ENCODE measurements around the gene ACER2. TPM values are rescaled to one million over a fixed set of nuclear protein-coding genes. Genes with fewer than 3 reads are reported as not detected.

The ACER2 gene
- total RNA-seq, 1 donor = 2.2 TPM

DNA sequence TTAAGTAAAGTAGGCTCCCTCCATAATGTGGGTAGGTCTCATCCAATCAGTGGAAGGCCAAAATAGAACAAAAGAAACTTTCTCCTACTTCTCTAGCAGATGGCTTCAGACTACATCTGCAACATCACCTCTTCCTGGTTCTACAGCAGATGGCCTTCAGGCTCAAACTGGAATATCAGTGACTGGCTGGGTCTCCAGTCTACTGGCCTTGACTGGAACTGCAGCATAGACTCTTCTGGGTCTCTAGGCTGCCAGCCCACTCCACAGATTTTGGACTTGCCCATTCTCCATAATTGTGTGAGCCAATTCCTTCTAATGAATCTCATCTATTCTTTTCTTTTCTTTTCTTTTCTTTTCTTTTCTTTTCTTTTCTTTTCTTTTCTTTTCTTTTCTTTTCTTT, 64.8 kb downstream of the ACER2 start:
- Histone ChIP-seq H4K20me1 (ENCODE audit: insufficient read depth, low read length) (no peaks in the 10 kb centered on the region), H3K9me3 (ENCODE audit: low read depth, low read length) (no peaks in the 10 kb centered on the region), H3K36me3 (ENCODE audit: insufficient read depth, low read length) (no peaks in the 10 kb centered on the region), H3K79me2 (ENCODE audit: insufficient read depth, low read length) (no peaks in the 10 kb centered on the region), H2AFZ (ENCODE audit: low read length) (no peak overlapping the region), H3K4me3 (ENCODE audit: insufficient read depth, low read length) (no peak overlapping the region), H3K4me1 (ENCODE audit: insufficient read depth, low read length) (peaks cover 8% of the 10 kb centered on the region), H3K27ac (ENCODE audit: low read depth, low read length) (no peak overlapping the region), H3K4me2 (ENCODE audit: insufficient read depth, low read length) (no peak overlapping the region), H3K27me3 (ENCODE audit: insufficient read depth, low read length) (peaks cover 19% of the 10 kb centered on the region)
- TF ChIP-seq, protein P1, sequence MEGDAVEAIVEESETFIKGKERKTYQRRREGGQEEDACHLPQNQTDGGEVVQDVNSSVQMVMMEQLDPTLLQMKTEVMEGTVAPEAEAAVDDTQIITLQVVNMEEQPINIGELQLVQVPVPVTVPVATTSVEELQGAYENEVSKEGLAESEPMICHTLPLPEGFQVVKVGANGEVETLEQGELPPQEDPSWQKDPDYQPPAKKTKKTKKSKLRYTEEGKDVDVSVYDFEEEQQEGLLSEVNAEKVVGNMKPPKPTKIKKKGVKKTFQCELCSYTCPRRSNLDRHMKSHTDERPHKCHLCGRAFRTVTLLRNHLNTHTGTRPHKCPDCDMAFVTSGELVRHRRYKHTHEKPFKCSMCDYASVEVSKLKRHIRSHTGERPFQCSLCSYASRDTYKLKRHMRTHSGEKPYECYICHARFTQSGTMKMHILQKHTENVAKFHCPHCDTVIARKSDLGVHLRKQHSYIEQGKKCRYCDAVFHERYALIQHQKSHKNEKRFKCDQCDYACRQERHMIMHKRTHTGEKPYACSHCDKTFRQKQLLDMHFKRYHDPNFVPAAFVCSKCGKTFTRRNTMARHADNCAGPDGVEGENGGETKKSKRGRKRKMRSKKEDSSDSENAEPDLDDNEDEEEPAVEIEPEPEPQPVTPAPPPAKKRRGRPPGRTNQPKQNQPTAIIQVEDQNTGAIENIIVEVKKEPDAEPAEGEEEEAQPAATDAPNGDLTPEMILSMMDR (IDR thresholded peaks at IDR 0.05; ENCODE audit: extremely low read depth, low read depth, low read length) = peak; percentile 12
- no peak for DNase-seq (ENCODE audit: insufficient read length, low spot score, missing footprints)

DNA sequence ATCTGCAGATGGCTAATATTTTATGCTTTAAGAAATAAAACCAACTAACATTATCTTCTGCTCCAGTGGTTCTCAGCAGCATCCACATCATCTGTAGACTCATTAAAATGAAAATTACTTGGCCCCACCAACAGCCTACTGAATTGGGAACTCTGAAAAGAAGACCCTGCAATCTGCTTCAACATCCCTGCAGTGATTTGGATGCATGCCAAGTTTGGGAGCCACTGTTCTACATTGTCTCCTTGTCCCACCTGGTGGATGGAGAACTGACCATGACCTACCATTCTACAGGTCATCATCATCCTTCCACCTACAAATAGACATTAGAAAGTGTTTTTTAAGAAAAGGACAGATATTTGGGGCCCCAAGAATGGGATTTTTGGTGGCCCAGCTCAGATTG, 71.1 kb downstream of the ACER2 start:
- H3K9me3 ChIP-seq (ENCODE audit: low read depth, low read length) = no peaks in the 10 kb centered on the region
- H3K79me2 ChIP-seq (ENCODE audit: insufficient read depth, low read length) = no peaks in the 10 kb centered on the region
- H4K20me1 ChIP-seq (ENCODE audit: insufficient read depth, low read length) = no peaks in the 10 kb centered on the region
- H3K27ac ChIP-seq (ENCODE audit: low read depth, low read length) = no peak overlapping the region
- no peaks in the 10 kb centered on the region for H3K36me3 ChIP-seq (ENCODE audit: insufficient read depth, low read length)
- H2AFZ ChIP-seq (ENCODE audit: low read length) = no peak overlapping the region
- TF ChIP-seq, protein P1 (IDR thresholded peaks at IDR 0.05; ENCODE audit: extremely low read depth, low read depth, low read length) = no peak
- no peak overlapping the region for H3K4me3 ChIP-seq (ENCODE audit: insufficient read depth, low read length)
- no peak overlapping the region for H3K4me2 ChIP-seq (ENCODE audit: insufficient read depth, low read length)
- peaks cover 34% of the 10 kb centered on the region for H3K27me3 ChIP-seq (ENCODE audit: insufficient read depth, low read length)
- H3K4me1 ChIP-seq (ENCODE audit: insufficient read depth, low read length) = no peaks in the 10 kb centered on the region
- no peak for DNase-seq (ENCODE audit: insufficient read length, low spot score, missing footprints)

DNA sequence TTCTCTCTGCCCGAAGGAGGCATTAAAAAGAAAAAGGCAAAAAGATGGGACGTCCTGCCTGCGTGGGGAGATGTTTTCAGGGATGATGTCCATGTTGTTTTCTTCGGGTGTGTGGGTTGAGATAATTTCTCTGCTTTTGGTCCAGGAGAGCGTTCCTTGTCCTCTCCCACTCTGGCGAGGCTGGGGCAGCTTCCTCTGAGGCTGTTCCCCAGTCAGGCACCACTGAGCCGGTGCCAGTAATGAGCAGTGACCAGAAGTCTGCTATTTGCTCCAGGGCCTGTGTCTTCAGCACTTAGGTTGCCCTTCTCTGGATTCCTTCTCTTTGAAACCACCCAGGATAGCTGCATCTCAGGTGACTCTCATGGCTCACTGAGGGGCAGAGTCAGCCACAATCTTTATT, 71.5 kb downstream of the ACER2 start:
- Histone ChIP-seq H3K9me3 (ENCODE audit: low read depth, low read length) (no peaks in the 10 kb centered on the region), H3K27me3 (ENCODE audit: insufficient read depth, low read length) (peaks cover 33% of the 10 kb centered on the region), H3K4me2 (ENCODE audit: insufficient read depth, low read length) (no peak overlapping the region), H3K4me1 (ENCODE audit: insufficient read depth, low read length) (no peaks in the 10 kb centered on the region), H4K20me1 (ENCODE audit: insufficient read depth, low read length) (no peaks in the 10 kb centered on the region), H2AFZ (ENCODE audit: low read length) (no peak overlapping the region), H3K27ac (ENCODE audit: low read depth, low read length) (no peak overlapping the region), H3K79me2 (ENCODE audit: insufficient read depth, low read length) (no peaks in the 10 kb centered on the region), H3K4me3 (ENCODE audit: insufficient read depth, low read length) (no peak overlapping the region), H3K36me3 (ENCODE audit: insufficient read depth, low read length) (no peaks in the 10 kb centered on the region)
- TF ChIP-seq, protein P1 (IDR thresholded peaks at IDR 0.05; ENCODE audit: extremely low read depth, low read depth, low read length) = no peak
- DNase-seq (ENCODE audit: insufficient read length, low spot score, missing footprints) = no peak

DNA sequence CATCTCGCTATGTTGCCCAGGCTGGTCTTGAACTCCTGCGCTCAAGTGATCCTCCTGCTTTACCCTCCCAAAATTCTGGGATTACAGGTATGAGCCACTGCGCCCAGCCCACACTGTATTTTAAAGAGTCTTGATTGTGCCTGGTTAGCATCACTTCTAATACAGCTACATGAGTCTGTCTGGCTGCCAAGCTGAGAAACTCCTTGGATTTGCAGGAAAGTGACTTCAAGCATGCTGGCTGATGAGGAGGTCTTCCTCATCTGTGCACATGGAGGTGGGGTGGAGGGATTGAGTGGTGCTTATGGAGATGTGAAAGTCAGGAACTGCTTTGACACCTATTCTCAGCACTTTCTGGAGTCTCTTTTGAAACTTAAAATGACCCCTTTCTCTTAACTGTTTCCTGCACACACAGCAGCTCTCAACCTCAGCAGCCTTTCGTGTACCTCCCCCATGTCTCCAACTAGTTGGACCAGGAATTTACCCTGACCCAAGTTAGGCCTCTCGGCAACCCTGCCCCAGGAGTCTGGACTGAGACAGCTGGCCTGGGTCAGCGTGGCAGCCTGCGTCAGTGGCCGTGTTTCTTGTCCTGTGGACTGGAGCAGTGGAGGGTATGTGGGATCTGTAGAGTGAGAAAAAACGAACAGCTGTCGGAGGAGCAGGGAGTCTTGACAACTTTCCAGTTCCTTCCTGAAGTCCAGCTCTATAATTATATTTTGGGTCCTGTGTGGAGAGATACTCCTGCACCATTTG, 72.5 kb downstream of the ACER2 start:
- Histone ChIP-seq H3K4me1 (ENCODE audit: insufficient read depth, low read length) (no peaks in the 10 kb centered on the region), H3K9me3 (ENCODE audit: low read depth, low read length) (no peaks in the 10 kb centered on the region), H3K27me3 (ENCODE audit: insufficient read depth, low read length) (peaks cover 33% of the 10 kb centered on the region), H3K79me2 (ENCODE audit: insufficient read depth, low read length) (no peaks in the 10 kb centered on the region), H2AFZ (ENCODE audit: low read length) (no peak overlapping the region), H3K27ac (ENCODE audit: low read depth, low read length) (no peak overlapping the region), H3K4me2 (ENCODE audit: insufficient read depth, low read length) (no peak overlapping the region), H4K20me1 (ENCODE audit: insufficient read depth, low read length) (no peaks in the 10 kb centered on the region), H3K36me3 (ENCODE audit: insufficient read depth, low read length) (no peaks in the 10 kb centered on the region), H3K4me3 (ENCODE audit: insufficient read depth, low read length) (no peak overlapping the region)
- DNase-seq (ENCODE audit: insufficient read length, low spot score, missing footprints) = no peak
- TF ChIP-seq, protein P1 (IDR thresholded peaks at IDR 0.05; ENCODE audit: extremely low read depth, low read depth, low read length) = no peak
